Transverse colon (tissue), 4 donors: ENCODE data around the gene POLR3K. TPM values are rescaled to one million over a fixed set of nuclear protein-coding genes. Genes with fewer than 3 reads are reported as not detected.

Experiments
- DNase-seq: peaks from one replicate; pipeline ENCODE4 v3.0.0-alpha.2; 2019
- H3K27ac ChIP-seq, 4 donors: fragments of 200-600 bp; sonication (generic); 2 replicates each; pipeline ENCODE4 v1.5.1; 2016 to 2018; ENCODE audit warnings: inconsistent platforms in 4 of 4
- H3K27me3 ChIP-seq: fragments of 200-600 bp; sonication (generic); 2 replicates; pipeline ENCODE4 v1.5.1; 2017; ENCODE audit warnings: inconsistent platforms
- H3K36me3 ChIP-seq, 4 donors: fragments of 200-600 bp; sonication (generic); 2 replicates each; pipeline ENCODE4 v1.5.1; 2017 to 2019; ENCODE audit warnings: inconsistent platforms in 4 of 4
- H3K4me1 ChIP-seq, 4 donors: fragments of 200-600 bp; sonication (generic); 2 replicates each; pipeline ENCODE4 v1.5.1; 2017 to 2020; ENCODE audit warnings: inconsistent platforms in 4 of 4
- H3K4me3 ChIP-seq, 4 donors: fragments of 200-600 bp; sonication (generic); 1 replicate in 1 of 4; 2 replicates in 3 of 4; pipeline versions ENCODE4 v1.5.1 to v1.6.1; 2017 to 2019; ENCODE audit warnings: inconsistent platforms in 4 of 4
- H3K9me3 ChIP-seq, 2 donors: fragments of 200-600 bp; sonication (generic); 2 replicates each; pipeline ENCODE4 v1.5.1; 2017 to 2019; ENCODE audit warnings: inconsistent platforms in 2 of 2
- EP300 ChIP-seq: sonication (generic); formaldehyde crosslinking; IDR thresholded peaks from one replicate; pipeline ENCODE4 v1.6.1; 2017; ENCODE audit warnings: antibody characterized with exemption, low read depth
- POLR2A ChIP-seq: fragments of 450-650 bp; IDR thresholded peaks from one replicate; pipeline ENCODE4 v1.6.1; 2016; ENCODE audit warnings: antibody characterized with exemption, mild to moderate bottlenecking, moderate library complexity
- POLR2AphosphoS5 ChIP-seq, 3 donors: sonication (generic); formaldehyde crosslinking; IDR thresholded peaks; one replicate each; pipeline ENCODE4 v1.6.1; 2016; ENCODE audit warnings: antibody characterized with exemption in 3 of 3
- WGBS, 2 donors: methylation state at CpG; one replicate each; pipeline ENCODE4 v1.1.5; 2018; ENCODE audit warnings: low coverage in 1 of 2; 5-methylcytosine and 5-hydroxymethylcytosine counted together
- in situ Hi-C, 4 donors: fragments of 200-750 bp; cut with MboI; loops; one replicate each; pipeline versions ENCODE4 v1.15.0 to v1.15.1; 2017; ENCODE audit warnings: low sequenced_read_pairs in 3 of 4, low pct_ligation_motif_present in 1 of 4, low pct_unique_long_range_greater_than_20kb in 1 of 4
- intact Hi-C: fragments of 100-400 bp; cut with DNase I; formaldehyde crosslinking; loops from one replicate; pipeline ENCODE4 v1.15.1; 2023; ENCODE audit warnings: low total_unique reads
- total RNA-seq, 4 donors: library from RNA; depleted of rRNA; stranded (reverse); fragments of >200 nt; gene quantifications; one replicate each; pipeline ENCODE4 v1.1.0, GENCODE V29; 2016
- TF ChIP-seq, protein P1 (sequence below), 5 experiments: fragments of 200-600 bp in 3 of 5; fragments of 450-650 bp in 2 of 5; sonication (generic) in 3 of 5; IDR thresholded peaks; 1 replicate in 2 of 5; 2 replicates in 3 of 5; pipeline ENCODE4 v1.5.1; 2016 to 2017; ENCODE audit warnings: antibody characterized with exemption in 5 of 5, inconsistent platforms in 3 of 5, mild to moderate bottlenecking in 2 of 5, moderate library complexity in 1 of 5

The POLR3K gene
- total RNA-seq, 4 donors from 2014 or later: 4.6 to 12.7 (median 5.2) TPM; not detected in 1

DNA sequence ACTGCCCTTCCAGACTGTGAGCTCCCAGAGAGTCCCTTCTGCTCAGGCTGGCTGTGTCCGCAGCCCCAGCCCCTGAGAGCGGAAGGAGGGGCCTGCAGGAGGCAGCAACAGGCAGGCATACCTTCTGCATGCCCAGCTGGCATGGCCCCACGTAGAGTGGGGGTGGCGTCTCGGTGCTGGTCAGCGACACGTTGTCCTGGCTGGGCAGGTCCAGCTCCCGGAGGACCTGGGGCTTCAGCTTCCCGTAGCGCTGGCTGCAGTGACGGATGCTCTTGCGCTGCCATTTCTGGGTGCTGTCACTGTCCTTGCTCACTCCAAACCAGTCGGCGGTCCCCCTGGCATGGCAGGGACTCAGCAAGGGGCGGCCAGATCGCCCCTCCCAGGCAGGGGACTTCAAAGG is 10.1 kb upstream of the POLR3K start:
- no peak for TF ChIP-seq POLR2A
- TF ChIP-seq EP300: no peak
- no peak for TF ChIP-seq POLR2AphosphoS5 (IDR thresholded peaks at IDR 0.05)
- TF ChIP-seq, protein P1, sequence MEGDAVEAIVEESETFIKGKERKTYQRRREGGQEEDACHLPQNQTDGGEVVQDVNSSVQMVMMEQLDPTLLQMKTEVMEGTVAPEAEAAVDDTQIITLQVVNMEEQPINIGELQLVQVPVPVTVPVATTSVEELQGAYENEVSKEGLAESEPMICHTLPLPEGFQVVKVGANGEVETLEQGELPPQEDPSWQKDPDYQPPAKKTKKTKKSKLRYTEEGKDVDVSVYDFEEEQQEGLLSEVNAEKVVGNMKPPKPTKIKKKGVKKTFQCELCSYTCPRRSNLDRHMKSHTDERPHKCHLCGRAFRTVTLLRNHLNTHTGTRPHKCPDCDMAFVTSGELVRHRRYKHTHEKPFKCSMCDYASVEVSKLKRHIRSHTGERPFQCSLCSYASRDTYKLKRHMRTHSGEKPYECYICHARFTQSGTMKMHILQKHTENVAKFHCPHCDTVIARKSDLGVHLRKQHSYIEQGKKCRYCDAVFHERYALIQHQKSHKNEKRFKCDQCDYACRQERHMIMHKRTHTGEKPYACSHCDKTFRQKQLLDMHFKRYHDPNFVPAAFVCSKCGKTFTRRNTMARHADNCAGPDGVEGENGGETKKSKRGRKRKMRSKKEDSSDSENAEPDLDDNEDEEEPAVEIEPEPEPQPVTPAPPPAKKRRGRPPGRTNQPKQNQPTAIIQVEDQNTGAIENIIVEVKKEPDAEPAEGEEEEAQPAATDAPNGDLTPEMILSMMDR (IDR thresholded peaks at IDR 0.05): no peak
- peaks cover 0 to 15% (median 3%) of the 10 kb centered on the region in 4 donors for H3K4me1 ChIP-seq
- intact Hi-C loops: no loop called here
- WGBS, 2 donors: 91% methylated on average over 16 of the region's 16 CpGs; no CpG with 5 or more reads in 1 of the 2 donors
- DNase-seq: no peak
- H3K4me3 ChIP-seq: no peak overlapping the region
- H3K36me3 ChIP-seq: no peaks in the 10 kb centered on the region
- in situ Hi-C loops: no loop called here
- no peak overlapping the region for H3K27ac ChIP-seq
- H3K9me3 ChIP-seq: no peaks in the 10 kb centered on the region
- H3K27me3 ChIP-seq: no peaks in the 10 kb centered on the region

DNA sequence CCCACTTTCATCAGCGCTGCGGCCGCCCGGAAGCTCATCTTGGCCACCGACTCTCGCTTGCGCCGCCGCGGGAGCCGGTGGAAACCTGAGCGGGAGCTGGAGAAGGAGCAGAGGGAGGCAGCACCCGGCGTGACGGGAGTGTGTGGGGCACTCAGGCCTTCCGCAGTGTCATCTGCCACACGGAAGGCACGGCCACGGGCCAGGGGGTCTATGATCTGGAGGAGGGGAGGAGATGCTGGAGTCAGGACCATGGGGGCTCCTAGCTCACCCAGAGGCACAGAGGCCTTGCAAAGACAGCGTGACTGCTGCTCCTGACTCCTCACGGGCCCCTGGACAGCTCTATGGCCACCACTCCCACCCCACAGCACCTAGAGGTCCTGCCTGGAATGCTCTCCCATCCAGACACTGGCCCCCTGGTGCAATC is 9.6 kb upstream of the POLR3K start:
- TF ChIP-seq POLR2AphosphoS5 (IDR thresholded peaks at IDR 0.05) (no peak), POLR2A (no peak), EP300 (no peak)
- TF ChIP-seq, protein P1 (IDR thresholded peaks at IDR 0.05): no peak
- WGBS, 2 donors: 96% methylated on average over 21 of the region's 21 CpGs; no CpG with 5 or more reads in 1 of the 2 donors
- H3K4me3 ChIP-seq: no peak overlapping the region
- peaks cover 0 to 12% (median 3%) of the 10 kb centered on the region in 4 donors for H3K4me1 ChIP-seq
- no peaks in the 10 kb centered on the region for H3K36me3 ChIP-seq
- H3K27me3 ChIP-seq: no peaks in the 10 kb centered on the region
- DNase-seq: no peak
- intact Hi-C loops (no loop called here), in situ Hi-C loops (no loop called here)
- H3K27ac ChIP-seq: no peak overlapping the region
- no peaks in the 10 kb centered on the region for H3K9me3 ChIP-seq

DNA sequence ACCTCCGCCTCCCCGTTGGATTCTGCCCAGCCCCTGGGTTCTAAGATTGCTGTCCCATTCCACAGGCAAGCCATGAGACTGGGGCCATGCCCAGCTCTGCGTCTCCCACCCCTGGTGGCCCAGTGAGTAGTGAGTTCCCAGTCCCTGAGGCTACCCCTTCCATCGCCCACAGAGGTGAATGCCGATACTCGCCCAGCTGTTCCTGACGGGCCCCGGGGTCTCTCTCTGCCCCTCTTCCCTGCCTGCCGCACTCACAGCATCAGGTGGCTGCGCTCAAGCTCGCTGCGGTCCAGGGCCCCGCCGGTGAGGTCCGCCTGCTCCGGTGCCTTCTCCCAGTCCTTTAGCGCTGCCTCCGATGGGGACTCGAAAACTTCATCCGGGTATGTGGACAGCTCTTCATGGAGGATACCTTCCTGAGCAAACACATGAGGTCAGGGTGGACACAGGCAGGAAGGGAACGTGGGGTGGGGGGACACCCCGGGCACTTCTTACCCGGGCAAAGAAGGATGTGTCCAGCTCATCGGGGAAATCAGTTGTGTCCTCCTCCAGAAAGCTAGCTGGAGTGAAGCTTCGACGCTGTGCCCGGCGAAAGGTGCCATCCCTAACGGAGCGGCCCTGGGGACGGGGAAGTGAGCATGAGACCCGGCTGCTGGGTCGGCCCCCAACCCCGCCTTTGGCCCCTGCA is 9.0 kb upstream of the POLR3K start:
- TF ChIP-seq, protein P1 (IDR thresholded peaks at IDR 0.05): no peak
- TF ChIP-seq POLR2AphosphoS5 (IDR thresholded peaks at IDR 0.05): no peak
- TF ChIP-seq POLR2A: no peak
- TF ChIP-seq EP300: no peak
- in situ Hi-C loops: no loop called here
- intact Hi-C loops: no loop called here
- Histone ChIP-seq H3K27me3 (no peaks in the 10 kb centered on the region), H3K4me3 (no peak overlapping the region), H3K27ac (no peak overlapping the region), H3K36me3 (peaks cover 0 to under 1% (median 0%) of the 10 kb centered on the region in 4 donors), H3K4me1 (peaks cover 0 to 11% (median 3%) of the 10 kb centered on the region in 4 donors), H3K9me3 (no peaks in the 10 kb centered on the region)
- DNase-seq: no peak
- 73 to 93% methylated on average over 3 to 34 of the region's 34 CpGs for WGBS, 2 donors

DNA sequence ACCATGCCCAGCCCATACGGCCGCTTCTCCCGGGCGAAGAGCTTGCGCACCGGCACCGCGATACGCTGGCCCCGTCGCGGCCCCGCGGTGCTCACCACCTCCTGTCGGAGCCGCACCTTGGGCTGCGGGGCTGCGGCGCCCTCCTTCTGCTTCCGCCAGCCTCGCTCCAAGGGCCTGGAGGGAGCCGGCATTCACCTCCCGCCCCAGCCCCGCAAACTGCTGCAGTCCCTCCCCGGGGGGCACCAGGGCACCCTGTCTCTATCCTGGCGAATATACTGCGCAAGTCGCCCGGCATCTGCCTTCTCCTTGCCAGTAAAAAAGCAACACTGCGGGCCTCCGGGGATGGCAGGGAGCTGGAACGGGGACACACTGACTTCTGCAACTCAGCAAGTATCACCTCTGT is 8.5 kb upstream of the POLR3K start:
- H3K4me1 ChIP-seq: peaks cover 0 to 11% (median 3%) of the 10 kb centered on the region in 4 donors
- H3K4me3 ChIP-seq: no peak overlapping the region
- intact Hi-C loops: no loop called here
- no peak for DNase-seq
- in situ Hi-C loops: no loop called here
- H3K27ac ChIP-seq: no peak overlapping the region
- H3K27me3 ChIP-seq: no peaks in the 10 kb centered on the region
- WGBS, 2 donors: 96% methylated on average over 32 of the region's 32 CpGs; no CpG with 5 or more reads in 1 of the 2 donors
- H3K36me3 ChIP-seq: peaks cover 0 to 6% (median 0%) of the 10 kb centered on the region in 4 donors
- TF ChIP-seq, protein P1 (IDR thresholded peaks at IDR 0.05): no peak
- no peak for TF ChIP-seq POLR2AphosphoS5 (IDR thresholded peaks at IDR 0.05)
- TF ChIP-seq POLR2A: no peak
- no peaks in the 10 kb centered on the region for H3K9me3 ChIP-seq
